Measurements from ENCODE around the gene DDIT4. TPM values are rescaled to one million over a fixed set of nuclear protein-coding genes. Genes with fewer than 3 reads are reported as not detected.

Gene DDIT4
- total and polyA plus RNA-seq, 9 of the 15 experiments (the other 6 are each of a cell fraction or from before 2014, with no cell fraction given), result 8.2 to 675 (median 159) TPM

- TF ChIP-seq SREBF1 (IDR thresholded peaks at IDR 0.05; ENCODE audit: borderline replicate concordance, low read depth, low read length) (peak; percentile 72; the same call in 1 of the 2 replicates), CTBP1 (IDR thresholded peaks at IDR 0.05; ENCODE audit: borderline replicate concordance) (peak; percentile 88), CBX5 (IDR thresholded peaks at IDR 0.05; ENCODE audit: borderline replicate concordance, low read depth) (peak; percentile 74; the same call in 1 of the 2 replicates), CBX1 (IDR thresholded peaks at IDR 0.05; ENCODE audit: low read depth) (peak; percentile 54), PTBP1 (IDR thresholded peaks at IDR 0.05; ENCODE audit: low read depth, low read length) (no peak), TEAD1 (CRISPR knock-in tag; IDR thresholded peaks at IDR 0.05) (peak; percentile 39 to 81; a peak in 2 of 4 replicates), ZSCAN32 (CRISPR knock-in tag; IDR thresholded peaks at IDR 0.05) (no peak), BACH1 (tag; IDR thresholded peaks at IDR 0.05) (peak; percentile 40; the same call in 1 of the 2 replicates), PPARD (CRISPR knock-in tag; IDR thresholded peaks at IDR 0.05) (no peak), ETV1 (tag; conservative IDR thresholded peaks at IDR 0.05; ENCODE audit: low read depth) (peak; percentile 99), SPI1 (IDR thresholded peaks at IDR 0.05; ENCODE audit: borderline replicate concordance, low read depth, low read length) (peak; percentile 77), CC2D1A (IDR thresholded peaks at IDR 0.05) (peak; percentile 74; the same call in 1 of the 2 replicates), CBX8 (IDR thresholded peaks at IDR 0.05; ENCODE audit: borderline replicate concordance, extremely low read depth, low read depth, low read length, poor library complexity, severe bottlenecking) (no peak), OTX1 (CRISPR knock-in tag; IDR thresholded peaks at IDR 0.05) (no peak; the same call in 1 of the 2 replicates), ZFPM2 (CRISPR knock-in tag; IDR thresholded peaks at IDR 0.05) (0 out of 2 replicates have a peak, but pooled peaks have one; percentile 75), RNF2 (IDR thresholded peaks at IDR 0.05) (peak; percentile 76), AFF1 (IDR thresholded peaks at IDR 0.05; ENCODE audit: low read depth in 1 of 2, partially characterized antibody in 2 of 2) (peak in 1 of 2 experiments; percentile 91), E2F3 (CRISPR knock-in tag; IDR thresholded peaks at IDR 0.05) (peak; percentile 10; the same call in 1 of the 2 replicates), PREB (CRISPR knock-in tag; IDR thresholded peaks at IDR 0.05) (no peak), BCLAF1 (IDR thresholded peaks at IDR 0.05; ENCODE audit: borderline replicate concordance in 1 of 2, control insufficient read depth in 1 of 2, low read depth in 2 of 2, low read length in 1 of 2) (0 out of 4 replicates have a peak, but pooled peaks of 1 of the 2 experiments have one; percentile 74)
Observed at GRCh38 chr10:72308320-72308987, 34.7 kb downstream of the DDIT4 start (continued).
